OCI-LY3 (cell line): Measurements from ENCODE around the gene CALHM2.

Experiments
- EZH2phosphoT487 ChIP-seq: fragments of 200-600 bp; shearing (Covaris generic); IDR thresholded peaks from 2 replicates; pipeline ENCODE4 v1.6.1; 2018; ENCODE audit warnings: antibody characterized with exemption, mixed run types, low read depth
- TF ChIP-seq, protein P1 (sequence below): fragments of 200-600, 300-600 bp; sonication (generic); IDR thresholded peaks from 2 replicates; pipeline ENCODE4 v1.5.1; 2014; ENCODE audit warnings: antibody characterized with exemption, low read length, low read depth

DNA sequence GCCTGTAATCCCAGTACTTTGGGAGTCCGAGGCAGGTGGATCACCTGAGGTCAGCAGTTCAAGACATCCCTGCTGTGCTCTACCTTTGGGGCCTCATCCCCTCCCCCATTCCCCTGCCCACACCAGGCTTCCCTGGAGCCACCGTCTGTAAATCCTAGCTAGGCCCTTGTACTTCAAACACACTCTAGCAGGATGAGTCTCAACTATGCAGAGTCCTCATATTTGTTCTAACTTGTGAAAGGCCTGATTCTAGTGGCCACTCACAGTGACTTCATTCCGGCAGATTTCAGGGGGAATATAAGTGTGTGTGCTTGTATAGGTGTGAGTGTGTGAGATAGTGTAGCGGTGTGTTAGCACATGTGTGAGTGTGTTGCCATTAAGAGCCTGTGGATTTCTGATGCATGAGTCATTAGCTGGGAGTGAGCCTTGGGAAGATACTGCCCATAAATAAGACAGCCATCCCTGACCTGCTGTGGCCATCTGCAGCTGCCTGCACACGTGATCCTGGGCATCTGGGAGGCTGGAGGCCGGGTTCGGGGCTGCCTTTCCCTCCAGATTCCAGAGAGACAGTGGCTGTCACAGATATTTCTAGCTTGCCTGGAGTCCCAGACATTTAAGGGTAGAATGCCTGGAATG is 39.7 kb upstream of the CALHM2 start:
- TF ChIP-seq, protein P1, sequence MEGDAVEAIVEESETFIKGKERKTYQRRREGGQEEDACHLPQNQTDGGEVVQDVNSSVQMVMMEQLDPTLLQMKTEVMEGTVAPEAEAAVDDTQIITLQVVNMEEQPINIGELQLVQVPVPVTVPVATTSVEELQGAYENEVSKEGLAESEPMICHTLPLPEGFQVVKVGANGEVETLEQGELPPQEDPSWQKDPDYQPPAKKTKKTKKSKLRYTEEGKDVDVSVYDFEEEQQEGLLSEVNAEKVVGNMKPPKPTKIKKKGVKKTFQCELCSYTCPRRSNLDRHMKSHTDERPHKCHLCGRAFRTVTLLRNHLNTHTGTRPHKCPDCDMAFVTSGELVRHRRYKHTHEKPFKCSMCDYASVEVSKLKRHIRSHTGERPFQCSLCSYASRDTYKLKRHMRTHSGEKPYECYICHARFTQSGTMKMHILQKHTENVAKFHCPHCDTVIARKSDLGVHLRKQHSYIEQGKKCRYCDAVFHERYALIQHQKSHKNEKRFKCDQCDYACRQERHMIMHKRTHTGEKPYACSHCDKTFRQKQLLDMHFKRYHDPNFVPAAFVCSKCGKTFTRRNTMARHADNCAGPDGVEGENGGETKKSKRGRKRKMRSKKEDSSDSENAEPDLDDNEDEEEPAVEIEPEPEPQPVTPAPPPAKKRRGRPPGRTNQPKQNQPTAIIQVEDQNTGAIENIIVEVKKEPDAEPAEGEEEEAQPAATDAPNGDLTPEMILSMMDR = no peak
- no peak for TF ChIP-seq EZH2phosphoT487
